ENCODE measurements around the gene NRXN2. TPM values are rescaled to one million over a fixed set of nuclear protein-coding genes. Genes with fewer than 3 reads are reported as not detected.

Gene NRXN2
- total and polyA plus RNA-seq, 2 of the 13 experiments (the other 11 are each of a cell fraction or from before 2014, with no cell fraction given), result not detected

- TF ChIP-seq ZNF687 (CRISPR knock-in tag; IDR thresholded peaks at IDR 0.05) (peak; percentile 63), CREM (IDR thresholded peaks at IDR 0.05) (no peak), CREM (CRISPR knock-in tag; IDR thresholded peaks at IDR 0.05) (no peak), FOXP1 (IDR thresholded peaks at IDR 0.05) (no peak), FOXP1 (CRISPR knock-in tag; IDR thresholded peaks at IDR 0.05) (no peak), ZBTB49 (CRISPR knock-in tag; IDR thresholded peaks at IDR 0.05; ENCODE audit: borderline replicate concordance) (no peak), ZFY (CRISPR knock-in tag; IDR thresholded peaks at IDR 0.05) (0 out of 2 replicates have a peak, but pooled peaks have one; percentile 9), HMGXB4 (CRISPR knock-in tag; IDR thresholded peaks at IDR 0.05; ENCODE audit: borderline replicate concordance in 1 of 2, low read depth in 1 of 2) (0 out of 4 replicates have a peak, but pooled peaks of 1 of the 2 experiments have one; percentile 23), ETV5 (CRISPR knock-in tag; IDR thresholded peaks at IDR 0.05; ENCODE audit: borderline replicate concordance) (peak; percentile 41; the same call in 1 of the 2 replicates), KLF15 (CRISPR knock-in tag; IDR thresholded peaks at IDR 0.05; ENCODE audit: borderline replicate concordance) (no peak), PPARG (CRISPR knock-in tag; conservative IDR thresholded peaks at IDR 0.05) (no peak), TCF7 (IDR thresholded peaks at IDR 0.05; ENCODE audit: low read depth) (no peak), LCORL (IDR thresholded peaks at IDR 0.05) (no peak), LCORL (CRISPR knock-in tag; IDR thresholded peaks at IDR 0.05) (no peak), THAP11 (CRISPR knock-in tag; IDR thresholded peaks at IDR 0.05) (peak; percentile 3; the same call in 1 of the 2 replicates)
- TF ChIP-seq, protein P1, sequence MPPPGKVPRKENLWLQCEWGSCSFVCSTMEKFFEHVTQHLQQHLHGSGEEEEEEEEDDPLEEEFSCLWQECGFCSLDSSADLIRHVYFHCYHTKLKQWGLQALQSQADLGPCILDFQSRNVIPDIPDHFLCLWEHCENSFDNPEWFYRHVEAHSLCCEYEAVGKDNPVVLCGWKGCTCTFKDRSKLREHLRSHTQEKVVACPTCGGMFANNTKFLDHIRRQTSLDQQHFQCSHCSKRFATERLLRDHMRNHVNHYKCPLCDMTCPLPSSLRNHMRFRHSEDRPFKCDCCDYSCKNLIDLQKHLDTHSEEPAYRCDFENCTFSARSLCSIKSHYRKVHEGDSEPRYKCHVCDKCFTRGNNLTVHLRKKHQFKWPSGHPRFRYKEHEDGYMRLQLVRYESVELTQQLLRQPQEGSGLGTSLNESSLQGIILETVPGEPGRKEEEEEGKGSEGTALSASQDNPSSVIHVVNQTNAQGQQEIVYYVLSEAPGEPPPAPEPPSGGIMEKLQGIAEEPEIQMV (CRISPR knock-in tag; IDR thresholded peaks at IDR 0.05; ENCODE audit: low read depth), result 0 out of 2 replicates have a peak, but pooled peaks have one; percentile 7
- TF ChIP-seq, protein P2, sequence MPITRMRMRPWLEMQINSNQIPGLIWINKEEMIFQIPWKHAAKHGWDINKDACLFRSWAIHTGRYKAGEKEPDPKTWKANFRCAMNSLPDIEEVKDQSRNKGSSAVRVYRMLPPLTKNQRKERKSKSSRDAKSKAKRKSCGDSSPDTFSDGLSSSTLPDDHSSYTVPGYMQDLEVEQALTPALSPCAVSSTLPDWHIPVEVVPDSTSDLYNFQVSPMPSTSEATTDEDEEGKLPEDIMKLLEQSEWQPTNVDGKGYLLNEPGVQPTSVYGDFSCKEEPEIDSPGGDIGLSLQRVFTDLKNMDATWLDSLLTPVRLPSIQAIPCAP (CRISPR knock-in tag; IDR thresholded peaks at IDR 0.05; ENCODE audit: low read depth), result no peak
These were observed 155.8 kb downstream of the NRXN2 start (continued) for GRCh38 chr11:64566915-64567891.
